Panc1 (cell line): ENCODE data around the gene TMEM117.

Experiments used
- POLR2AphosphoS5 ChIP-seq: IDR thresholded peaks from 2 replicates; pipeline ENCODE4 v1.6.1; 2012; ENCODE audit warnings: mild to moderate bottlenecking, low read depth, low read length, moderate library complexity
- REST ChIP-seq, 2 experiments: IDR thresholded peaks; 2 replicates each; pipeline ENCODE4 v1.6.1; 2011 to 2012; ENCODE audit warnings: low read depth in 2 of 2, control low read depth in 1 of 2, low read length in 1 of 2, mild to moderate bottlenecking in 1 of 2, moderate library complexity in 1 of 2; ENCODE audit not compliant: insufficient read depth in 1 of 2
- SIN3A ChIP-seq: IDR thresholded peaks from 2 replicates; pipeline ENCODE4 v1.6.1; 2012; ENCODE audit warnings: low read depth, mild to moderate bottlenecking, low read length, moderate library complexity, borderline replicate concordance; ENCODE audit not compliant: insufficient read depth
- TF ChIP-seq, protein P1 (sequence below): fragments of 450-650 bp; IDR thresholded peaks from 2 replicates; pipeline ENCODE4 v1.5.1; 2017; ENCODE audit warnings: mild to moderate bottlenecking

DNA sequence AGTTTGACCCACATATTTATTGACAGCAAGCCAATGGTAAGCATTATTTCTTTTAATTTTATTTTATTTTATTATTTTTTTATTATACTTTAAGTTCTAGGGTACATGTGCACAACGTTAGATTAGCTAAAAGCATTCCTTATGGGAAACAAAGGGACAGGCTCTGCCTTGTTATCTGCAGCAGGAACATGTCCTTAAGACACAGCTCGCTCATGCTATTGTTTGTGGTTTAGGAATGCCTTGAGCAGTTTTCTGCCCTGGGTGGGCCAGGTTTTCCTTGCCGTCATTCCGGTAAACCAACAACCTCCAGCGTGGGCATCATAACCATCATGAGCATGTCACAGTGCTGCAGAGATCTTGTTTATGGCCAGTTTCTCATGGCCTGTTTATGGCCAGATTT lies 370.2 kb downstream of the TMEM117 start:
- TF ChIP-seq POLR2AphosphoS5 (no peak), REST (IDR thresholded peaks at IDR 0.05; ENCODE audit: insufficient read depth in 1 of 2, low read depth in 2 of 2, low read length in 1 of 2) (no peak), SIN3A (no peak)
- TF ChIP-seq, protein P1, sequence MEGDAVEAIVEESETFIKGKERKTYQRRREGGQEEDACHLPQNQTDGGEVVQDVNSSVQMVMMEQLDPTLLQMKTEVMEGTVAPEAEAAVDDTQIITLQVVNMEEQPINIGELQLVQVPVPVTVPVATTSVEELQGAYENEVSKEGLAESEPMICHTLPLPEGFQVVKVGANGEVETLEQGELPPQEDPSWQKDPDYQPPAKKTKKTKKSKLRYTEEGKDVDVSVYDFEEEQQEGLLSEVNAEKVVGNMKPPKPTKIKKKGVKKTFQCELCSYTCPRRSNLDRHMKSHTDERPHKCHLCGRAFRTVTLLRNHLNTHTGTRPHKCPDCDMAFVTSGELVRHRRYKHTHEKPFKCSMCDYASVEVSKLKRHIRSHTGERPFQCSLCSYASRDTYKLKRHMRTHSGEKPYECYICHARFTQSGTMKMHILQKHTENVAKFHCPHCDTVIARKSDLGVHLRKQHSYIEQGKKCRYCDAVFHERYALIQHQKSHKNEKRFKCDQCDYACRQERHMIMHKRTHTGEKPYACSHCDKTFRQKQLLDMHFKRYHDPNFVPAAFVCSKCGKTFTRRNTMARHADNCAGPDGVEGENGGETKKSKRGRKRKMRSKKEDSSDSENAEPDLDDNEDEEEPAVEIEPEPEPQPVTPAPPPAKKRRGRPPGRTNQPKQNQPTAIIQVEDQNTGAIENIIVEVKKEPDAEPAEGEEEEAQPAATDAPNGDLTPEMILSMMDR: no peak
